ENCODE results near the gene NIPBL. TPM values are rescaled to one million over a fixed set of nuclear protein-coding genes. Genes with fewer than 3 reads are reported as not detected.

NIPBL gene
- total and polyA plus RNA-seq, 2 of the 8 experiments (the other 6 are each of a cell fraction or from before 2014, with no cell fraction given) = 21.1 to 53.5 TPM

- TF ChIP-seq CHD1 (IDR thresholded peaks at IDR 0.05; ENCODE audit: low read depth, low read length) = no peak
- TF ChIP-seq TEAD4 (IDR thresholded peaks at IDR 0.05; ENCODE audit: low read depth, low read length) = no peak
Observed at GRCh38 chr5:36886791-36887190, 10.2 kb downstream of the NIPBL start (continued).

All from H1 (cell line).